Progenitor cell of endocrine pancreas (in vitro differentiated cells): ENCODE data around the gene SGCD. TPM values are rescaled to one million over a fixed set of nuclear protein-coding genes. Genes with fewer than 3 reads are reported as not detected.

ENCODE experiments used
- DNase-seq: peaks from one replicate; pipeline ENCODE4 v3.0.0; 2021; ENCODE audit warnings: low spot score; ENCODE audit not compliant: unreplicated experiment
- H3K27ac Mint-ChIP-seq: 2 replicates; pipeline ENCODE4 v1.8.0; 2021; ENCODE audit warnings: mild to moderate bottlenecking, moderate library complexity, mixed read lengths
- H3K27me3 Mint-ChIP-seq: 2 replicates; pipeline ENCODE4 v1.8.0; 2021; ENCODE audit warnings: mixed read lengths
- H3K36me3 Mint-ChIP-seq: 2 replicates; pipeline ENCODE4 v1.8.0; 2022; ENCODE audit warnings: mixed read lengths; ENCODE audit not compliant: insufficient read depth
- H3K4me1 Mint-ChIP-seq: 2 replicates; pipeline ENCODE4 v1.8.0; 2021; ENCODE audit warnings: low read depth, mixed read lengths
- H3K4me3 Mint-ChIP-seq: 2 replicates; pipeline ENCODE4 v1.8.0; 2021; ENCODE audit warnings: low read depth, mild to moderate bottlenecking, moderate library complexity, mixed read lengths
- H3K9me3 Mint-ChIP-seq: 2 replicates; pipeline ENCODE4 v1.8.0; 2021; ENCODE audit warnings: low read depth, mixed read lengths
- total RNA-seq: library from RNA; stranded (reverse); gene quantifications from 2 replicates; pipeline ENCODE4 v1.2.1, GENCODE V29; 2021
- TF ChIP-seq, protein P1 (sequence below): fragments of 200-600 bp; sonication (generic); IDR thresholded peaks from one replicate; pipeline ENCODE4 v1.5.0; 2021; ENCODE audit warnings: antibody characterized with exemption, mild to moderate bottlenecking; ENCODE audit not compliant: unreplicated experiment

Gene SGCD
- total RNA-seq, 1 donor from 2014 or later, result 5.9 TPM

DNA sequence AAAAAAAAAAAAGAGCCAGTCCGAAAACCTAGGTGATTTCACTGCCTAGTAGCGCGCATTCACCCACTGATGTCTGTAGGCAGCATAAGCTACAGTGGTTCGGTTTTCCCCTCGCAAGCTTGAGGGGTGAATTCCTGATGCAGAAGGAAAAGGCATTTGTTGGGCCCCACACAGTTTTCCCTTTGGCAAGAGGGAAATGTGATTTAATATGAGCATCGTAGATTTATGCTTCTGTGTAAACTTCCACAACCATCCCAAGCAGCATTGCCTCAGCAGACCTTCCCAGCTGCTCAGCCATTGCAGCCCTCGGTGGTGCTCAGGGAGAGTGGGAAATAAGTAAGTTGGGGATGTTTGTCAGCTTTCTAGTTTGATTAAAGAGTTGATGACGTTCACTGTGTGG lies 291.6 kb downstream of the SGCD start:
- H3K4me1 Mint-ChIP-seq, result no peaks in the 10 kb centered on the region
- no peak for DNase-seq
- TF ChIP-seq, protein P1, sequence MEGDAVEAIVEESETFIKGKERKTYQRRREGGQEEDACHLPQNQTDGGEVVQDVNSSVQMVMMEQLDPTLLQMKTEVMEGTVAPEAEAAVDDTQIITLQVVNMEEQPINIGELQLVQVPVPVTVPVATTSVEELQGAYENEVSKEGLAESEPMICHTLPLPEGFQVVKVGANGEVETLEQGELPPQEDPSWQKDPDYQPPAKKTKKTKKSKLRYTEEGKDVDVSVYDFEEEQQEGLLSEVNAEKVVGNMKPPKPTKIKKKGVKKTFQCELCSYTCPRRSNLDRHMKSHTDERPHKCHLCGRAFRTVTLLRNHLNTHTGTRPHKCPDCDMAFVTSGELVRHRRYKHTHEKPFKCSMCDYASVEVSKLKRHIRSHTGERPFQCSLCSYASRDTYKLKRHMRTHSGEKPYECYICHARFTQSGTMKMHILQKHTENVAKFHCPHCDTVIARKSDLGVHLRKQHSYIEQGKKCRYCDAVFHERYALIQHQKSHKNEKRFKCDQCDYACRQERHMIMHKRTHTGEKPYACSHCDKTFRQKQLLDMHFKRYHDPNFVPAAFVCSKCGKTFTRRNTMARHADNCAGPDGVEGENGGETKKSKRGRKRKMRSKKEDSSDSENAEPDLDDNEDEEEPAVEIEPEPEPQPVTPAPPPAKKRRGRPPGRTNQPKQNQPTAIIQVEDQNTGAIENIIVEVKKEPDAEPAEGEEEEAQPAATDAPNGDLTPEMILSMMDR, result no peak
- H3K27ac Mint-ChIP-seq, result no peak overlapping the region
- no peak overlapping the region for H3K4me3 Mint-ChIP-seq
- H3K27me3 Mint-ChIP-seq, result no peaks in the 10 kb centered on the region
- no peaks in the 10 kb centered on the region for H3K9me3 Mint-ChIP-seq
- no peaks in the 10 kb centered on the region for H3K36me3 Mint-ChIP-seq

DNA sequence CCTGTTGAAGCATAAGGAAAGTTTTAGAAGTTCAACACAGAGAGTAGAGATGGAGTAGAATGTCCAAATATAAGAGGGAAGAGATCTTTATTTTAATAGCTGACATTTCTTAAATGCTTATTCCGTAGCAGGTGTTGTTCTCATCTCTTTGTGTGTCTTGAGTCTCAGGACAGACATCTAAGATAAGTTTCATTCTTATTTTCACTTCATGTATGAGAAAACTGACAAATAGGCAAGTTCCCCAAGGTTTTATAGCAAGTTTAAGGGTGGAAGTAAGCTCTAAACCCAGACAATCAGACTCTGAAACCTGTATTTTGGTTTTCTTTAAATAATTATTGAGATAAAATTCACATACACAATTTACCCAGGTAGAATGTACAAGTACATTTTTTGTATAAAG lies 294.8 kb downstream of the SGCD start:
- TF ChIP-seq, protein P1, result no peak
- Mint-ChIP-seq H3K36me3 (no peaks in the 10 kb centered on the region), H3K4me3 (no peak overlapping the region), H3K27ac (no peak overlapping the region), H3K27me3 (no peaks in the 10 kb centered on the region), H3K9me3 (no peaks in the 10 kb centered on the region), H3K4me1 (no peaks in the 10 kb centered on the region)
- DNase-seq, result no peak

DNA sequence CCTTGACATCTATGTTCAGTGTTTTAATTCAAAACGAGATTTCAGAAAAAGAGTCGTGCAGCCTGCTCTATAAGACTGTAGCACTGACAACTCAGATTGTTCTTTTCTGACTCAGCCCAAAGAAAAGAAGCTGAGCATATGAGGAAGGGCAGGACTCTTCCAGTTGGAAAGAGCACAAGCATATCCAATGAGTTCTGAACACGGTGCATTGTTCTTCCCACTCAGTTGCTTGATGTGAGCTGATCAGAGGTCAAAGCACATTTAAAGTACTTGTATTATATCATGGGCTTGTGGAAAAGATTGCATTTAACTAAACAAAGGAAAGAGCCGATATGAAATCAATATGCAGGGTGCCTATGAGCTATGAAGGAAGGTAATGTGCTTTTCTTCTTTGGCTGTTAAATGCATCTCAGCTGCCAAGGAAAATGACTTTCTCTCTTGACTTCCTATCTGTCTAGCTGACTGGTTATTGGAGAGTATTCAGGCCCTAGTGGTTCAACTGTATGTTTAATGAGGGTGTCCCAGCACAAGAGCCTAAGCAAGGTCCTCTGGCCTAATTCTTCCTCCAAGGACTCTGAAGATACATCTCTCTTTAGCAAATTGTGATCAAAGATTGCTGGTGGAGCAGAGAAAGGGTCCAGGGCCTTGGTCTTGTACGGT lies 296.5 kb downstream of the SGCD start:
- no peak overlapping the region for H3K4me3 Mint-ChIP-seq
- H3K4me1 Mint-ChIP-seq, result no peaks in the 10 kb centered on the region
- DNase-seq, result no peak
- H3K27me3 Mint-ChIP-seq, result no peaks in the 10 kb centered on the region
- H3K36me3 Mint-ChIP-seq, result no peaks in the 10 kb centered on the region
- H3K9me3 Mint-ChIP-seq, result no peaks in the 10 kb centered on the region
- H3K27ac Mint-ChIP-seq, result no peak overlapping the region
- TF ChIP-seq, protein P1, result no peak

DNA sequence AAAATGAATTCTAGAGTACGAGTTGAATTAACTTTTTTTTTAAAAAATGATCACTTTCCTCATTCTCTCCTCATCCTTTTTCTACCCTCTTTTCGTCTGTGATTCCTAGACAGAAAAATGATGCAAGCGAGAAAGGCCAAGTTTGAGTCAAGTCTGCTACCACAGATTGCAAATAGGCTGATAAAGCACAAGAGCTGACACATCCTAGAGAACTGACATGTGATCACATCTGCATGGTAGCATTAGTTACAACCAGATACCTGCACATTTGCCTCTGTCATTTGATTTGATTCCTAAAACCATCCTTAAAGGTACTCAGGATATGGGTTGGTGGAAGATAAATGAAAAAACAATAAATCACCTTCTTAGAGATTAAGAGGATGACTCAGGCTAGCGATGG lies 297.7 kb downstream of the SGCD start:
- TF ChIP-seq, protein P1, result no peak
- Mint-ChIP-seq H3K4me3 (no peak overlapping the region), H3K36me3 (no peaks in the 10 kb centered on the region)

DNA sequence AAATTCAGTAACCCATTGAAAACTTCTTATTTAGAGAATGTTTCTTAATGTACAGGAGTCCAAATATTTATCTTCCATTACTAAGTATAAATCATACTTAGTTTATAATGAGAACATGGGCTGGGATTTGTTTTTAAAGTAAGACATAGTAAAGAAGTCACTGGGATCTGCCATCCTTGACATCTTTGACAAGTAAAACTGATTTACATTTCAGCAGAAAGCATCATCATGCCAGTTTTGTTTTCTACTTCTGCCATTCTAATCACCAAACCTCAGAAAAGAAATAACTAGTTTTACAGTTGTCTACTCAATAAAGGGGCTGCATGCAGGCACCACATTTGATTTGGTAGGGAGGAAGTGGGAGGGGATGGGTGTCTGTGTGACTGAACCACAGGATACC lies 301.5 kb downstream of the SGCD start:
- Mint-ChIP-seq H3K27ac (no peak overlapping the region), H3K9me3 (no peaks in the 10 kb centered on the region), H3K36me3 (no peaks in the 10 kb centered on the region), H3K4me1 (peaks cover 1% of the 10 kb centered on the region), H3K27me3 (no peaks in the 10 kb centered on the region), H3K4me3 (no peak overlapping the region)
- TF ChIP-seq, protein P1, result no peak
- no peak for DNase-seq

More for the DNA sequence above, 297.7 kb downstream of the SGCD start:
- no peak for DNase-seq
- Mint-ChIP-seq H3K27me3 (no peaks in the 10 kb centered on the region), H3K9me3 (no peaks in the 10 kb centered on the region), H3K4me1 (no peaks in the 10 kb centered on the region), H3K27ac (no peak overlapping the region)
